Activated effector memory CD4-positive, alpha-beta T cell treated with Interleukin-2 at 50 U/mL for 16 hours (primary cell): ENCODE data around the gene CHCHD2.
"Not testable (repeated sequence)": the region's sequence is repeated elsewhere in the genome, so short reads cannot be mapped to it uniquely, and the experiment has no call there.

Source experiments
- DNase-seq: peaks from one replicate; pipeline ENCODE4 v3.0.0-alpha.2; 2020

The CHCHD2 gene

DNA sequence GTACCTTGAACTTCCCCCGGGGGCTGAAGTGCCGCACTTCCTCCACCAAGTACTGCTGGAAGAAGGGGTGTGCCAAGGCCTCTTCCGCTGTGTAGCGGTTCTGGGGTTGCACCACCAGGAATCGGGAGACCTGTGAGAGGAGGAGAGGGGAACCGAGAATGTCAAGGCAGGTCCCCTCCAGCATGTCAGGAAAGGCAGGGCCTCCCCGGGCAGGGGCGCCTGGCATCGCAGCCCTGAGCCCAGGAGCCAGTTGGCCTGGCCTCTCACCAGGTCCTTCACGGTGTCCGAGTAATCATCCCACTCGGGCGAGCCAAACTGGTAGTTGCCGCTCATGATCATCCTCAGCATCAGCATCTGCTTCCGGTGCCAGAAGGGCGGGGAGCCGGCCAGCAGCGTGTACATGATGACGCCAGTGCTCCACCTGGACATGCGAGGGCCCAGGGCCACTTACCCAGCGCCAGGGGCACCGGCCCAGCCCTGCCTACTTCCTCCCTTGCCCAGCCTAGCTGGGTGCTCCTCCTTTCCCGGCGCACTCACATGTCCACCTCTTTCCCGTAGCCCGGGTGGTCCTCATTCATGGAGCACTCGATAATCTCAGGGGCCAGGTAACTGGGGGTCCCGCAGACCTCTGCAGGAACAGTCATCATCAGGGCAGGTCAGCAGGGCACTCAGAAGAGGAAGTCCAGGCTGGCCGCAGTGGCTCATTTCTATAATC, 24.5 kb downstream of the CHCHD2 start:
- DNase-seq: no peak

DNA sequence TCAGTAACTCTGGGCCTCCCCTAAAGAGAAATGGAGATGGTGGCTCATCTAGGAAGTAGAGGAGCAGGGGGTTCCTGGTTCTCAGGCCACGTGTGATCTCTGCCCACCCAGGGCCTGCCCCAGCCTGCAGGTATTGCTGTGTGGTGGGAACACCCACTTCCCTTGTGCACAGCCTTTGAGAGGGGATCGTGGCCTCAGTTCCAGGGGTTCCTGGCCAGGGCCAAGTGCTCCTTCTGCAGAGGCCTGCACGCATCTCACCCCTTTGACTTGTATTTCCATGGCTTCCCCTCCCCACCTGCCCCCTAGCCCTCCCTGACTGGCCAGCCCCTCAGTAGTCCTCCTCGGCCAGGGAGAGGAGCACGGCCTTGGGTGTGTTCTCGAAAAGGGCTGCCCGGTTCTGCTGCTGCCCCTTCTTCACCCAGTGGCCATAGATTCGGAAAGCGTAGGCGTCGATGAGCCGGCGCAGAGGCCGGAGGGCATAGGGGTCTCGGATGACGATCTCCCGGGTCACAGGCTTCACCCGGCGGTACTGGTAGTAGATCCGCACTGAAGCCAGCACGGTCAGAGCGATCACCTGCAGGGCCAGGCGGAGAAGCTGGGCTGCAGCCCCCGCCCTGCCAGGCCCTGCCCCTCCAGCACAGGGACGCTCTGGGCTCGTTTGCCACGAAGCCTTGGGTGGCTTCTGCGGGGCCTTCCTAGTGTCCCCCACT, 25.4 kb downstream of the CHCHD2 start:
- DNase-seq: not testable (repeated sequence)

DNA sequence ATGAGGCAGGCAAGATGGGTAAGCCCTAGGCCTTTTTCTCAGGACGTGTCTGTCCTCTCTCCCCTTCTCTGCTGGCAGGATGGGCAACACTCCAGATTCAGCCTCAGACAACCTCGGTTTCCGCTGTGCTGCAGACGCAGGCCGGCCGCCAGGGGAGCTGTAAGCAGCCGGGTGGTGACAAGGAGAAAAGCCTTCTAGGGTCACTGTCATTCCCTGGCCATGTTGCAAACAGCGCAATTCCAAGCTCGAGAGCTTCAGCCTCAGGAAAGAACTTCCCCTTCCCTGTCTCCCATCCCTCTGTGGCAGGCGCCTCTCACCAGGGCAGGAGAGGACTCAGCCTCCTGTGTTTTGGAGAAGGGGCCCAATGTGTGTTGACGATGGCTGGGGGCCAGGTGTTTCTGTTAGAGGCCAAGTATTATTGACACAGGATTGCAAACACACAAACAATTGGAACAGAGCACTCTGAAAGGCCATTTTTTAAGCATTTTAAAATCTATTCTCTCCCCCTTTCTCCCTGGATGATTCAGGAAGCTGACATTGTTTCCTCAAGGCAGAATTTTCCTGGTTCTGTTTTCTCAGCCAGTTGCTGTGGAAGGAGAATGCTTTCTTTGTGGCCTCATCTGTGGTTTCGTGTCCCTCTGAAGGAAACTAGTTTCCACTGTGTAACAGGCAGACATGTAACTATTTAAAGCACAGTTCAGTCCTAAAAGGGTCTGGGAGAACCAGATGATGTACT, 26.7 kb downstream of the CHCHD2 start:
- DNase-seq: no peak

DNA sequence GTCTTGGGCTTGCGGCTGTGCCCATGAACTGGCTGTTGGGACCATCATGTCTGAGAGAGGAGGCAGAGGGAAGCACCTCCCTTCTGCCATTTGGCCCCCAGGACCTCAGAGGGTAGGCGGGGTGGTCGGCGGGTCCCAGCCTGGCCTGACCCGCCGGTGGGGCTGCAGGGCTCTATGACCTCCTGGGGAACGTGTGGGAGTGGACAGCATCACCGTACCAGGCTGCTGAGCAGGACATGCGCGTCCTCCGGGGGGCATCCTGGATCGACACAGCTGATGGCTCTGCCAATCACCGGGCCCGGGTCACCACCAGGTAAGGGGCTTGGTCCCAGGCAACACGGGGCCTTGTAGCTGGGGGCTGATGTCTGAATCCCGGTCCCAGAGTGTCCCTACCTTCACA, 28.1 kb downstream of the CHCHD2 start:
- no peak for DNase-seq

DNA sequence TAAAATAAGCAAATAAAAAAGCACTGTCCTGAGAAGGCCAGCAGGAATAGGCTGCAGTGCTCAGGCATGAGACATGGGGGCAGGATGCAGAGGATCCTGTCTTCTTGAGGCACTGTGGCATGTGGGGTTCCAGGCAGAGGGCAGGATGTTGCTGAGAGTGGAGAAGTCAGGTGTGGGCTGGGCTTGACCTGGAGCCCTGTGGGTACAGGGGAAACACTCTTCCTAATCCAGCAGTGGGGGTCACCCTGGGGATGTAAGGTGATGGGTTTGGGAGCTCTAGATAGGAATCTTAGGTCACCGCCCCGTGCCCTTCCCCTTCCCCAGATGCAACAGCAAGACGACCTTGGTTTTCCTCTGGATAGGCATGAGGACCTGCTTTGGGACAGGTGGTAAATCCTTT, 28.6 kb downstream of the CHCHD2 start:
- DNase-seq: no peak

DNA sequence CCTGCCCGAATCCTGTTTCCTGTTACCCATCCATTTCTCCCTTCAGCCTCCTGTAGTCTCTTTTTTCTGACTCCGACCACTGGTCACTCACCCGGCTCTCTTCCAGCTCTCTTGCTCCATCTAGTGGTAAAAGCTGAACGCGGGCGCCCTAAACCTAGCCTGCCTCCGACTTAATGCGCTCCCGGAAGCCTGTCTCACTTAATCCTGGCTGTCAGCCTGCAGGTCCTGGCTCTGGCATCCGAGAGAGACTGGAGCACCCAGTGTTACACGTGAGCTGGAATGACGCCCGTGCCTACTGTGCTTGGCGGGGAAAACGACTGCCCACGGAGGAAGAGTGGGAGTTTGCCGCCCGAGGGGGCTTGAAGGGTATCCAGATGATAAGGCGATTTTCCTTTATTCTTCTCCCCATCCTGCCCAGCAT, 31.9 kb downstream of the CHCHD2 start:
- DNase-seq: peak; percentile 45

DNA sequence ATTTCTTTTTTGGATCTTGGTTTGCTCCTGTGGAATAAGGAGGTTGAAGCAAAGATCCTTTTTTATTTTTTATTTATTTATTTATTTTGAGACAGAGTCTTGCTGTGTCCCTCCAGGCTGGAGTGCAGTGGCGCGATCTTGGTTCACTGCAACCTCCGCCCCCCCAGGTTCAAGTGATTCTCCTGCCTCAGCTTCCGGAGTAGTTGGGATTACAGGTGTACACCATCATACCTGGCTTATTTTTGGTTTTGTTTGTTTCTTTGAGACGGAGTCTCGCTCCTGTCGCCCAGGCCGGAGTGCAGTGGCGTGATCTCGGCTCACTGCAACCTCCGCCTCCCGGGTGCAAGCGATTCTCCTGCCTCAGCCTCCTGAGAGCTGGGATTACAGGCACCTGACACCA, 39.9 kb downstream of the CHCHD2 start:
- not testable (repeated sequence) for DNase-seq

DNA sequence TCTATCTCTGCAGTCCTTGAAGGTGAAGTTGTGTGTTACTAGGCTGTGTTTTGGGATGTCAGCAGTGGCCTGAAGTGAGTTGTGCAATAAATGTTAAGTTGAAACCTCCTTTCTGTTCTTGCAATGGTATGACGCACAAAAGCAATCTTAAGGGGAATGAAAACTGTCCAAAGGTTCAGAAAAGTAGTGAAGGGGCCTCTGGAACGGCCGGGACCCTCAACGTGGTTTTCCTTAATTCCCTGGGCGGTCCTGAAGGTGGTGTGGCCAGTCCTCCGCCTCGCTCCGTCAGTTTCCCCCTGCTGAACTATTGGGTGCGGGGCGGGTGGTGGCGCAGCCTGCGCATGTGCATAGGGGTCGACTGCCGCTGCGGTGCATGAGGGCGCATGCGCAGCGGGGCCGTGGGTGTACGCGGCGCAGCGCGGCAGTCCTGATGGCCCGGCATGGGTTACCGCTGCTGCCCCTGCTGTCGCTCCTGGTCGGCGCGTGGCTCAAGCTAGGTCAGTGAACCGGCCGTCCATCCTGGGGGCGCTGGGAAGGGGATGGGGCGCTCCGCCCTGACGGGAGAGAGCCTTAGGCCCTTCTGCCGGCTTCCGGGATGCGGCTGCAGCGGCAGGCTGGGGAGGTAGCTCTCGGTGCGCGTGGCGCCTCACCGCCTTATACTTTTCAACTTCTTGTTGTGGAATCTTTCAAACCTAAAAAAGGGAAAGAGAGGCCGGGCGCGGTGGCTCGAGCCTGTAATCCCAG, 42.2 kb downstream of the CHCHD2 start, which contains the start of gene SUMF2:
SUMF2 (plus strand) TSS at position 405 of the 744 bp plus-strand sequence; CDS start at position 431, 26 bp downstream.
- DNase-seq: peak; percentile 85

DNA sequence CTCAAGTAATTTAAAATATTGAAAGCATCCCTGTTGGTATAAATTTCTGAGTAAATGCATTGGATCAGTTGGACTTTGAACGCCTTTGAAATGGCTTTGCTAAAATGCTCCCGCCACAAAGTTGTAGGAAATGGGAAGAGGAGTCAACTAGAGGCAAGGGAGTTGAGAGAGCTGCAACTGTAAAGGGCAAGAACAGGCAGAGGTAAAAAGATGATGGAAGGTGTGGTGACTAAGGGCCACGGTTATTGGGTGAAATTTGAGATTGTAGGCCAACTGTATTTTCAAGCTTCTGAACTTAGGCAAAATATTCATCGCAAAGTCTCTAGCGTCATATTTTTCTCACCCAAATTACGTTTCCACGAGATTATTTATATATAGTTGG, 42.8 kb downstream of the CHCHD2 start:
- no peak for DNase-seq

DNA sequence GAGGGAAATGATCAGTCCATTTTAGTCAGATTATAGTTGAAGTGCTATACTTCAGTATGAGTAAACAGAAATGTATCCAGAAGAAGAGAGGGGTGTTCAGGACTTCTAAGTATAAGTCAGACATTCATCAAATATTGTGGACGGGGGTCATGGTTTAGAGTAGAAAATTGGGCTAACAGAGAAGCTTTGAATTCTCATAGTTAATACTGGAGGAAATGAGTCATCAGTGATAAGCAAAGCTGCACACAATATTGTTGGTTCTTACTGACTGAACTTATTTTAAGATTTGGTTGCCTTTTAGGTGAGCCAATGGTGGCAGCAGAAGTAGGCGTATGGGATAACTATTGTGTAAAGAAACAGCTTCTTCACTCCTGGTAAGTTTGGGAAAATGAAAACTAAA, 43.9 kb downstream of the CHCHD2 start:
- no peak for DNase-seq

DNA sequence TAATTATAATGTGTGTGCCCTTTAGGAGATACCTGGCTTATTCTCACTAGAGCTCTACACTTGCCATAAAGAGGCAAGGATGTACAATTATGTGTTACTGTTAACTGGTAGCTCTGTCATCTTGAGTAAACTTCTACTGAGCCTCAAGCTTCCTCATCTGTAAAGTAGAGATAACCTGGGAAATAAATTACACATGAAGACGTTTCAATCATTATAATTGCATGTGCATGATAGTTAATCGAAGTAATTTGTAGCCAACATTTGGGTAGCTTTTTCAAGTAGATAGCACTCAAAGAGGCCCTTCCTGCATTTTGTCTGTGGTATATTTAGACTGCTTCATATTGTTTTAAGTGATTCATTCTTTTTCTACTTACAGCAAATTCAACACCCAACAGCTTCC, 52.3 kb downstream of the CHCHD2 start:
- no peak for DNase-seq

DNA sequence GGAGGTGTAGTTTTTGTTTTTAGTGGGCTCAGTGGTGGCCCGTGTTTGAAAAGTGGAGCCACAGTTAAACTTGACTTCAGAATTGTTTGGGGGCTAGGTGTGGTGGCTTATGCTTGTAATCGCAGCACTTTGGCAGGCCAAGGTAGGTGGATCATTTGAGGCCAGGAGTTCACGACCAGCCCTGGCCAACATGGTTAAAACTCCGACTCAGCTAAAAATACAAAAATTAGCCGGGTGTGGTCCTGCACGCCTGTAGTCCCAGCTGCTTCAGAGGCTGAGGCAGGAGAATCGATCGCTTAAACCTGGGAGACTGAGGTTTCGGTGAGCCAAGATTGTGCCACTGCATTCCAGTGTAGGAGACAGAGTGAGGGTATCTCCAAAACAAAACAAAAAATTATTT, 52.9 kb downstream of the CHCHD2 start:
- no peak for DNase-seq
